NCI-H1048 (cell line): ENCODE measurements around the gene RNU5B-1.

Experiments
- DNase-seq: peaks from one replicate; lab custom pipeline; 2025; lab: John Stamatoyannopoulos, UW

RNU5B-1 gene

GRCh38 chr15:65289261-65289854 is 15.1 kb upstream of the RNU5B-1 start:
- DNase-seq: no peak

GRCh38 chr15:65290228-65290627 is 14.2 kb upstream of the RNU5B-1 start:
- no peak for DNase-seq

GRCh38 chr15:65292938-65293518 is 11.4 kb upstream of the RNU5B-1 start:
- no peak for DNase-seq

GRCh38 chr15:65298731-65299130 is 5.7 kb upstream of the RNU5B-1 start:
- DNase-seq: no peak

- DNase-seq: no peak
These were observed 3.5 kb upstream of the RNU5B-1 start for GRCh38 chr15:65300924-65301441.

GRCh38 chr15:65302061-65302460 is 2.4 kb upstream of the RNU5B-1 start:
- DNase-seq: no peak

- peak; percentile 14 for DNase-seq
These were observed 643 bp upstream of the RNU5B-1 start for GRCh38 chr15:65303687-65304380.

GRCh38 chr15:65305150-65305758 is 777 bp downstream of the RNU5B-1 start:
- no peak for DNase-seq

GRCh38 chr15:65305776-65306175 is 1.3 kb downstream of the RNU5B-1 start:
- no peak for DNase-seq

GRCh38 chr15:65306551-65306950 is 2.1 kb downstream of the RNU5B-1 start:
- no peak for DNase-seq

- DNase-seq: no peak
These were observed 3.5 kb downstream of the RNU5B-1 start for GRCh38 chr15:65307978-65308377.

- DNase-seq: no peak
These were observed 5.5 kb downstream of the RNU5B-1 start for GRCh38 chr15:65309882-65310418.

- DNase-seq: no peak
These were observed 6.1 kb downstream of the RNU5B-1 start for GRCh38 chr15:65310431-65311137.

GRCh38 chr15:65311760-65312159 is 7.3 kb downstream of the RNU5B-1 start:
- DNase-seq: no peak

- DNase-seq: no peak
These were observed 8.0 kb downstream of the RNU5B-1 start for GRCh38 chr15:65312400-65312916.

GRCh38 chr15:65318870-65319356 is 14.4 kb downstream of the RNU5B-1 start:
- peak; percentile 40 for DNase-seq

- DNase-seq: no peak
These were observed 18.6 kb downstream of the RNU5B-1 start for GRCh38 chr15:65323071-65323511.

GRCh38 chr15:65326117-65326526 is 21.6 kb downstream of the RNU5B-1 start:
- DNase-seq: no peak

GRCh38 chr15:65326818-65327217 is 22.3 kb downstream of the RNU5B-1 start:
- no peak for DNase-seq

- no peak for DNase-seq
These were observed 23.3 kb downstream of the RNU5B-1 start for GRCh38 chr15:65327651-65328393.
